GM12864 (cell line): ENCODE data around the gene TRIM41.
"Not testable (repeated sequence)": the region's sequence is repeated elsewhere in the genome, so short reads cannot be mapped to it uniquely, and the experiment has no call there.

ENCODE experiments used
- DNase-seq: peaks from one replicate; pipeline ENCODE4 v3.0.0-alpha.2; 2011; ENCODE audit warnings: low read depth
- H3K4me3 ChIP-seq: 2 replicates; pipeline ENCODE4 v1.5.1; 2011; ENCODE audit warnings: mild to moderate bottlenecking, low read depth, low read length, control low read depth
- CTCF ChIP-seq: IDR thresholded peaks from 2 replicates; pipeline ENCODE4 v1.5.1; 2011; ENCODE audit warnings: low read depth, mild to moderate bottlenecking, moderate library complexity, low read length, control low read depth, inconsistent platforms; ENCODE audit errors: missing control alignments

Gene TRIM41

GRCh38 chr5:181259974-181260719 is 37.1 kb downstream of the TRIM41 start:
- DNase-seq = no peak
- H3K4me3 ChIP-seq = peak overlapping the region; percentile 79
- TF ChIP-seq CTCF = no peak

GRCh38 chr5:181260720-181261319 is 37.7 kb downstream of the TRIM41 start, which contains the start of gene TRIM52:
TSS of gene TRIM52 (minus strand) at chr5:181261143. CDS start at chr5:181260813, 330 bp downstream.
- peak; percentile 83 for DNase-seq
- no peak for TF ChIP-seq CTCF

GRCh38 chr5:181261320-181262049 is 38.4 kb downstream of the TRIM41 start:
- TF ChIP-seq CTCF = no peak
- peak overlapping the region; percentile 79 for H3K4me3 ChIP-seq
- DNase-seq = no peak

More at GRCh38 chr5:181260720-181261319, 37.7 kb downstream of the TRIM41 start, which contains the start of gene TRIM52:
- peak within 1 kb of the TSS; percentile 79 for H3K4me3 ChIP-seq

- TF ChIP-seq CTCF = no peak
- no peak for DNase-seq
- H3K4me3 ChIP-seq = no peak overlapping the region
Observed at GRCh38 chr5:181263633-181264032, 40.6 kb downstream of the TRIM41 start.

GRCh38 chr5:181265092-181265671 is 42.1 kb downstream of the TRIM41 start:
- no peak for DNase-seq
- no peak for TF ChIP-seq CTCF
- H3K4me3 ChIP-seq = no peak overlapping the region

- DNase-seq = not testable (repeated sequence)
Observed at GRCh38 chr5:181267291-181267904, 44.3 kb downstream of the TRIM41 start.

GRCh38 chr5:181267907-181268306 is 44.8 kb downstream of the TRIM41 start:
- H3K4me3 ChIP-seq, DNase-seq: not testable (repeated sequence)

More at GRCh38 chr5:181267291-181267904, 44.3 kb downstream of the TRIM41 start:
- H3K4me3 ChIP-seq = not testable (repeated sequence)
